ENCODE results near the gene TNPO1.

Gene TNPO1

GRCh38 chr5:72920690-72921502 lies 104.4 kb downstream of the TNPO1 start:
- Histone ChIP-seq H3K79me2 (ENCODE audit: insufficient read depth, low read length) (no peaks in the 10 kb centered on the region), H3K27ac (ENCODE audit: low read length) (no peak overlapping the region), H4K20me1 (ENCODE audit: insufficient read depth, low read length) (no peaks in the 10 kb centered on the region), H3K4me2 (ENCODE audit: insufficient read depth, low read length) (no peak overlapping the region), H3K4me1 (ENCODE audit: insufficient read depth, low read length) (no peaks in the 10 kb centered on the region), H3K27me3 (ENCODE audit: insufficient read depth, low read length, poor library complexity) (no peaks in the 10 kb centered on the region), H3K4me3 (ENCODE audit: low read depth in 1 of 2, low read length in 2 of 2) (no peak overlapping the region), H3K9me3 (ENCODE audit: insufficient read depth, low read length, severe bottlenecking) (no peaks in the 10 kb centered on the region), H2AFZ (ENCODE audit: low read depth, low read length) (no peak overlapping the region), H3K9ac (ENCODE audit: low read depth, low read length) (no peak overlapping the region), H3K36me3 (ENCODE audit: insufficient read depth, low read length) (no peaks in the 10 kb centered on the region)
- TF ChIP-seq CTCF (IDR thresholded peaks at IDR 0.05; ENCODE audit: borderline replicate concordance, extremely low read depth, low read length, poor library complexity, severe bottlenecking) (peak; percentile 52), EZH2 (IDR thresholded peaks at IDR 0.05; ENCODE audit: borderline replicate concordance, low read depth, low read length, severe bottlenecking) (no peak)
- DNase-seq (no peak), ATAC-seq (ENCODE audit: insufficient read depth, low read depth) (peak; percentile 53; the same call in 1 of the 3 replicates)

DNA sequence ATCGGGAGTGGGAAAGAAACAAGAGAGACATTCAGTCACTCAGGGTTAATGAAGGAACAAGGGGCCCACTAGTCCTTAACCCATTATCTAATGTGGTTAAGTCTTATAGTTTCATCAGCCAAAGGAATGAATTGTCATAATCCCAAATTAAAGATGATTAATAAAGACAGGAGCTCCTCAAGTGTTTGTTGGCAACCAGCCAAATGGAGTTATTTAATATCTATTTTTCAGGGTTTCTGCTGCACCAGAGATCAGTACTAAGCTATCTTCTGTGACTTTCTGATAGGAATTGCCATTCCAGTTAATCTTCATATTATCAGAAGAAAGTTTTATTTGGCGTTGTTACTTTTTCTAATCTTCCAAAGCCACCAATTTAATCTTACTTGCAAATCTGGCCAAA lies 105.4 kb downstream of the TNPO1 start:
- H3K4me3 ChIP-seq (ENCODE audit: low read depth in 1 of 2, low read length in 2 of 2), result no peak overlapping the region
- TF ChIP-seq CTCF (IDR thresholded peaks at IDR 0.05; ENCODE audit: borderline replicate concordance, extremely low read depth, low read length, poor library complexity, severe bottlenecking) (no peak), EZH2 (IDR thresholded peaks at IDR 0.05; ENCODE audit: borderline replicate concordance, low read depth, low read length, severe bottlenecking) (no peak)
- H3K36me3 ChIP-seq (ENCODE audit: insufficient read depth, low read length), result no peaks in the 10 kb centered on the region
- H3K79me2 ChIP-seq (ENCODE audit: insufficient read depth, low read length), result no peaks in the 10 kb centered on the region
- DNase-seq, result no peak
- ATAC-seq (ENCODE audit: insufficient read depth, low read depth), result no peak
- no peak overlapping the region for H3K27ac ChIP-seq (ENCODE audit: low read length)
- H3K9ac ChIP-seq (ENCODE audit: low read depth, low read length), result no peak overlapping the region
- H4K20me1 ChIP-seq (ENCODE audit: insufficient read depth, low read length), result no peaks in the 10 kb centered on the region
- H3K27me3 ChIP-seq (ENCODE audit: insufficient read depth, low read length, poor library complexity), result no peaks in the 10 kb centered on the region
- no peaks in the 10 kb centered on the region for H3K9me3 ChIP-seq (ENCODE audit: insufficient read depth, low read length, severe bottlenecking)
- no peaks in the 10 kb centered on the region for H3K4me1 ChIP-seq (ENCODE audit: insufficient read depth, low read length)
- H2AFZ ChIP-seq (ENCODE audit: low read depth, low read length), result no peak overlapping the region
- no peak overlapping the region for H3K4me2 ChIP-seq (ENCODE audit: insufficient read depth, low read length)

- Histone ChIP-seq H3K4me3 (ENCODE audit: low read depth in 1 of 2, low read length in 2 of 2) (no peak overlapping the region), H3K27me3 (ENCODE audit: insufficient read depth, low read length, poor library complexity) (no peaks in the 10 kb centered on the region), H2AFZ (ENCODE audit: low read depth, low read length) (no peak overlapping the region), H3K27ac (ENCODE audit: low read length) (no peak overlapping the region), H3K9me3 (ENCODE audit: insufficient read depth, low read length, severe bottlenecking) (no peaks in the 10 kb centered on the region), H3K79me2 (ENCODE audit: insufficient read depth, low read length) (no peaks in the 10 kb centered on the region), H4K20me1 (ENCODE audit: insufficient read depth, low read length) (no peaks in the 10 kb centered on the region), H3K4me2 (ENCODE audit: insufficient read depth, low read length) (no peak overlapping the region), H3K9ac (ENCODE audit: low read depth, low read length) (no peak overlapping the region), H3K36me3 (ENCODE audit: insufficient read depth, low read length) (no peaks in the 10 kb centered on the region), H3K4me1 (ENCODE audit: insufficient read depth, low read length) (no peaks in the 10 kb centered on the region)
- TF ChIP-seq EZH2 (IDR thresholded peaks at IDR 0.05; ENCODE audit: borderline replicate concordance, low read depth, low read length, severe bottlenecking) (no peak), CTCF (IDR thresholded peaks at IDR 0.05; ENCODE audit: borderline replicate concordance, extremely low read depth, low read length, poor library complexity, severe bottlenecking) (no peak)
- DNase-seq (no peak), ATAC-seq (ENCODE audit: insufficient read depth, low read depth) (no peak)
Observed at GRCh38 chr5:72922422-72922821, 106.0 kb downstream of the TNPO1 start.

Data from DND-41 (cell line).